A549 (cell line): ENCODE measurements around the gene GPX4.

ENCODE experiments used
- CEBPB ChIP-seq, 2 experiments: fragments of >200 bp in 1 of 2; sonication (Bioruptor Twin) in 1 of 2; formaldehyde crosslinking in 1 of 2; IDR thresholded peaks; 2 replicates each; pipeline ENCODE4 v1.6.1; 2012 to 2016
- CHD2 ChIP-seq: fragments of 150-350 bp; IDR thresholded peaks from 2 replicates; pipeline ENCODE4 v1.6.1; 2014; ENCODE audit warnings: low read length; ENCODE audit not compliant: partially characterized antibody
- MAX ChIP-seq: IDR thresholded peaks from 2 replicates; pipeline ENCODE4 v1.6.1; 2012
- USF2 ChIP-seq: fragments of 450-650 bp; IDR thresholded peaks from 2 replicates; pipeline ENCODE4 v1.6.1; 2014; ENCODE audit warnings: antibody characterized with exemption
- TF ChIP-seq, protein P1 (sequence below): fragments of >200 bp; sonication (Bioruptor Twin); formaldehyde crosslinking; IDR thresholded peaks from 3 replicates; pipeline ENCODE4 v1.5.1; 2016

DNA sequence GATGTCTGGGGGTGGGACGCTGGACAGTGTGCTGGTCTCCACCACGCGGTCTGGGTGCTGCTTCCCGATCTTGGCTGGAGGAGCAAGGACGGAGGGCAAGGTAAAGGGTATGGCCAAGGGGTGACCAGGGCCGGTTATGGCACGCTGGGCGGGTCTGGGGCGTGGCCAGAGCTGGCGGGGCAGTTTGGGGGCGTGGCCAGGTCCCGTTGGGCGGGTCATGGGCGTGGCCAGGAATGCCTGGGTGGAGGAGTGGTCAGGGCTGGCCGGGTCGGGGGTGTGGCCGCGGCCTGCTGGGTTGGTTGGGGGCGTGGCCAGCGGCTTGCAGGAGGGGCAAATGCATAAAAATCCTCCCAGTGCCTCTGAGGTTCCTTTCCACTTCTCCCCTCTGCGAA is 19.2 kb downstream of the GPX4 start:
- TF ChIP-seq CHD2 = no peak
- no peak for TF ChIP-seq MAX
- TF ChIP-seq, protein P1, sequence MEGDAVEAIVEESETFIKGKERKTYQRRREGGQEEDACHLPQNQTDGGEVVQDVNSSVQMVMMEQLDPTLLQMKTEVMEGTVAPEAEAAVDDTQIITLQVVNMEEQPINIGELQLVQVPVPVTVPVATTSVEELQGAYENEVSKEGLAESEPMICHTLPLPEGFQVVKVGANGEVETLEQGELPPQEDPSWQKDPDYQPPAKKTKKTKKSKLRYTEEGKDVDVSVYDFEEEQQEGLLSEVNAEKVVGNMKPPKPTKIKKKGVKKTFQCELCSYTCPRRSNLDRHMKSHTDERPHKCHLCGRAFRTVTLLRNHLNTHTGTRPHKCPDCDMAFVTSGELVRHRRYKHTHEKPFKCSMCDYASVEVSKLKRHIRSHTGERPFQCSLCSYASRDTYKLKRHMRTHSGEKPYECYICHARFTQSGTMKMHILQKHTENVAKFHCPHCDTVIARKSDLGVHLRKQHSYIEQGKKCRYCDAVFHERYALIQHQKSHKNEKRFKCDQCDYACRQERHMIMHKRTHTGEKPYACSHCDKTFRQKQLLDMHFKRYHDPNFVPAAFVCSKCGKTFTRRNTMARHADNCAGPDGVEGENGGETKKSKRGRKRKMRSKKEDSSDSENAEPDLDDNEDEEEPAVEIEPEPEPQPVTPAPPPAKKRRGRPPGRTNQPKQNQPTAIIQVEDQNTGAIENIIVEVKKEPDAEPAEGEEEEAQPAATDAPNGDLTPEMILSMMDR = no peak
- no peak for TF ChIP-seq CEBPB (IDR thresholded peaks at IDR 0.05)
- TF ChIP-seq USF2 = no peak
